Subcutaneous abdominal adipose tissue (tissue), 5 donors: ENCODE data around the gene COMTD1.
"Not testable (repeated sequence)": the region's sequence is repeated elsewhere in the genome, so short reads cannot be mapped to it uniquely, and the experiment has no call there.

Source experiments
- H3K27ac ChIP-seq: one replicate; pipeline ENCODE4 v1.7.0; 2013; ENCODE audit warnings: low read depth, mild to moderate bottlenecking, inconsistent platforms, low read length, moderate library complexity
- H3K27me3 ChIP-seq, 5 donors: one replicate each; pipeline ENCODE4 v1.7.0; 2013; ENCODE audit warnings: low read length in 5 of 5, inconsistent platforms in 1 of 5; ENCODE audit not compliant: control insufficient read depth in 5 of 5, insufficient read depth in 4 of 5
- H3K36me3 ChIP-seq, 5 donors: one replicate each; pipeline ENCODE4 v1.7.0; 2013; ENCODE audit warnings: low read length in 5 of 5; ENCODE audit not compliant: control insufficient read depth in 5 of 5, insufficient read depth in 5 of 5
- H3K4me1 ChIP-seq, 5 donors: one replicate each; pipeline ENCODE4 v1.7.0; 2013; ENCODE audit warnings: low read length in 5 of 5, mild to moderate bottlenecking in 3 of 5, moderate library complexity in 1 of 5; ENCODE audit not compliant: control insufficient read depth in 5 of 5, insufficient read depth in 5 of 5
- H3K4me3 ChIP-seq, 5 donors: one replicate each; pipeline ENCODE4 v1.7.0; 2013; ENCODE audit warnings: low read length in 5 of 5, low read depth in 1 of 5
- H3K9ac ChIP-seq, 5 donors: one replicate each; pipeline ENCODE4 v1.7.0; 2013; ENCODE audit warnings: low read length in 5 of 5, mild to moderate bottlenecking in 4 of 5, moderate library complexity in 3 of 5
- H3K9me3 ChIP-seq, 5 donors: one replicate each; pipeline ENCODE4 v1.7.0; 2013; ENCODE audit warnings: low read length in 5 of 5; ENCODE audit not compliant: control insufficient read depth in 5 of 5
- donor health status: healthy.
- donor health status: healthy.
- donor health status: healthy.
- donor health status: healthy.
- donor health status: healthy.

The COMTD1 gene

DNA sequence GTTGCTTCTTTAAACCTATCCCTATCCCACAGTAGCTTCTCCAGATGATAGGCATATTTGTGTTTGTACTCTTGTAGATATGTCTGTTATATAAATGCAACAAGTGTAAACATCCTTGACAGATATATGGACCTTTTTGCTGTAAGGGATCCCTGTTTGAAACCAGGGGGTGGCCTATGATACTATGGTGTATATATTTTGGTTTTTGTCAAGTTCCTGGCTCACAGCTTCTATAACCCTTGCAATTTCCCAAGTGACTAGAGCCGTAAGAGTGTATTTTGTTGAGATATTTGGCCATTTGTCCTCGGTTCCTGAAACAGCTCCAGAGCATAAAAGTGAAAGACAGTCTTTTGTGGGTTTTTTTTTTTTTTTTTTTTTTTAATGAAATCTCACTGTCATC is 9.7 kb downstream of the COMTD1 start:
- peaks cover 32 to 76% (median 48%) of the 10 kb centered on the region in 5 donors for H3K36me3 ChIP-seq
- H3K4me3 ChIP-seq = no peak overlapping the region
- H3K4me1 ChIP-seq = peaks cover 7 to 50% (median 36%) of the 10 kb centered on the region in 5 donors
- H3K9ac ChIP-seq = peak overlapping the region in 3 of 5 donors; percentile 2 to 21 (median 4)
- H3K27me3 ChIP-seq = no peaks in the 10 kb centered on the region
- H3K9me3 ChIP-seq = no peaks in the 10 kb centered on the region
- H3K27ac ChIP-seq = peak overlapping the region; percentile 84

GRCh38 chr10:75223507-75223906 is 12.2 kb downstream of the COMTD1 start:
- H3K9ac ChIP-seq = peak overlapping the region in 2 of 5 donors; percentile 13
- peaks cover 7 to 45% (median 34%) of the 10 kb centered on the region in 5 donors for H3K4me1 ChIP-seq
- peaks cover 31 to 78% (median 58%) of the 10 kb centered on the region in 5 donors for H3K36me3 ChIP-seq
- H3K4me3 ChIP-seq = no peak overlapping the region
- H3K27ac ChIP-seq = peak overlapping the region; percentile 84
- no peaks in the 10 kb centered on the region for H3K27me3 ChIP-seq
- no peaks in the 10 kb centered on the region for H3K9me3 ChIP-seq

- H3K9ac ChIP-seq, H3K27me3 ChIP-seq, H3K9me3 ChIP-seq, H3K27ac ChIP-seq, H3K4me3 ChIP-seq: not testable (repeated sequence)
- Histone ChIP-seq H3K36me3 (peaks cover 31 to 87% (median 74%) of the 10 kb centered on the region in 5 donors), H3K4me1 (peaks cover 7 to 38% (median 28%) of the 10 kb centered on the region in 5 donors)
Measured at GRCh38 chr10:75221492-75221891, 14.3 kb downstream of the COMTD1 start.

DNA sequence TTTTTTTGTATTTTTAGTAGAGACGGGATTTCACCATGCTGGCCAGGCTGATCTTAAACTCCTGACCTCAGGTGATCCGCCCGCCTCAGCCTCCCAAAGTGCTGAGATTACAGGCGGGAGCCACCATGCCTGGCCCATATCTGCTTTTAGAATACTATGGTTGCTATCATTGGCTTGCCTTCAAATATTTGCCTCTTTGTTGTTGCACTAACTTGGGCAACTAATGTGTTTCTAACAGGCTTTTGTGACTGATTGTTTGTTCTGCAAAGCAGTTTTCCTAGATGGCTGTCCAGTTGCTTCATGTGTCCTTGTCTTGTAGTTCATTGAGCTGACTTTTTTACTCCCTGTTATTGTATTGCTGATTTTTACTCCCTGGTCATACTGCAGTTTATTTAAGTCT is 15.5 kb downstream of the COMTD1 start:
- Histone ChIP-seq H3K9ac (no peak overlapping the region), H3K4me1 (peaks cover 3 to 33% (median 21%) of the 10 kb centered on the region in 5 donors), H3K27me3 (no peaks in the 10 kb centered on the region), H3K9me3 (no peaks in the 10 kb centered on the region), H3K27ac (no peak overlapping the region), H3K36me3 (peaks cover 37 to 86% (median 76%) of the 10 kb centered on the region in 5 donors), H3K4me3 (no peak overlapping the region)

- H3K4me3 ChIP-seq = peak overlapping the region in 2 of 5 donors; percentile 88 to 97
- H3K4me1 ChIP-seq = peaks cover 7 to 40% (median 28%) of the 10 kb centered on the region in 5 donors
- peaks cover 12 to 45% (median 30%) of the 10 kb centered on the region in 5 donors for H3K36me3 ChIP-seq
- H3K9ac ChIP-seq = peak overlapping the region in 3 of 5 donors; percentile 98 to 99 (median 99)
- peak overlapping the region; percentile 99 for H3K27ac ChIP-seq
- no peaks in the 10 kb centered on the region for H3K9me3 ChIP-seq
- no peaks in the 10 kb centered on the region for H3K27me3 ChIP-seq
Measured at GRCh38 chr10:75212343-75212742, 23.4 kb downstream of the COMTD1 start.

DNA sequence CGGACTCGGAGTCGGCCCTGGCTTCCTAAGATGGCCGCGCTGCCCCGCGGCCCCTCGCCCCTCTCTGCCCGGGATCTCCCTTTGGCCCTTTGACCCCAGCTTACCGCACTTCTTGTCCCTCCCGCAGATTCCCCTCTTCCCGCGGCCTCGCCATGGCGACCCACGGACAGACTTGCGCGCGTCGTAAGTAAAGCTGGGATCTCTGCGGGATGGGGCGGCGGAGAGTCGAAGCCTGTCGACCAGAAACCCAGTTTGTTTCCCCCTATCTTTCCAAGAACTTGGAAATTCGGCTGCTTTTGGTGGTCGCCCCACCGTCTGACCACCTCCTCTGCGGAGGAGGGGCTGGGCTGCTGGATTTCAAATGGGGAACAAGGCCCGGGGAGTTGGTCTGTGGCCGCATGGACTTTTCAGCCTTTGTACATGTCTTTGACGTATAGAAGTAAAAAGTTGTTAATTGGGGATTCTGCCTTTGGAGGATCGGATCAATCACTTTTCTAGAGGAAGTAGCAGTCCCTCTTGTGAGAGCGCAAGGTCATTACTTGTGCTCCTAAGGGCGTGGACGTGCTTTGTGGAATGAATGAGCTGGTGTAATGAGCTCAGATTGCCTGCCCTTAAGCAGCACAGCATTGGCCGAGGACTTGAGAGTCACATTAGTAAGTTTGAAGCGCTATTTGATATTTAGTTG is 24.6 kb downstream of the COMTD1 start:
- no peaks in the 10 kb centered on the region for H3K9me3 ChIP-seq
- peak overlapping the region; percentile 99 for H3K27ac ChIP-seq
- peaks cover 7 to 35% (median 21%) of the 10 kb centered on the region in 5 donors for H3K4me1 ChIP-seq
- H3K27me3 ChIP-seq = no peaks in the 10 kb centered on the region
- peak overlapping the region; percentile 88 to 97 (median 94) for H3K4me3 ChIP-seq
- H3K9ac ChIP-seq = peak overlapping the region; percentile 90 to 99 (median 99)
- H3K36me3 ChIP-seq = peaks cover 9 to 33% (median 19%) of the 10 kb centered on the region in 5 donors

DNA sequence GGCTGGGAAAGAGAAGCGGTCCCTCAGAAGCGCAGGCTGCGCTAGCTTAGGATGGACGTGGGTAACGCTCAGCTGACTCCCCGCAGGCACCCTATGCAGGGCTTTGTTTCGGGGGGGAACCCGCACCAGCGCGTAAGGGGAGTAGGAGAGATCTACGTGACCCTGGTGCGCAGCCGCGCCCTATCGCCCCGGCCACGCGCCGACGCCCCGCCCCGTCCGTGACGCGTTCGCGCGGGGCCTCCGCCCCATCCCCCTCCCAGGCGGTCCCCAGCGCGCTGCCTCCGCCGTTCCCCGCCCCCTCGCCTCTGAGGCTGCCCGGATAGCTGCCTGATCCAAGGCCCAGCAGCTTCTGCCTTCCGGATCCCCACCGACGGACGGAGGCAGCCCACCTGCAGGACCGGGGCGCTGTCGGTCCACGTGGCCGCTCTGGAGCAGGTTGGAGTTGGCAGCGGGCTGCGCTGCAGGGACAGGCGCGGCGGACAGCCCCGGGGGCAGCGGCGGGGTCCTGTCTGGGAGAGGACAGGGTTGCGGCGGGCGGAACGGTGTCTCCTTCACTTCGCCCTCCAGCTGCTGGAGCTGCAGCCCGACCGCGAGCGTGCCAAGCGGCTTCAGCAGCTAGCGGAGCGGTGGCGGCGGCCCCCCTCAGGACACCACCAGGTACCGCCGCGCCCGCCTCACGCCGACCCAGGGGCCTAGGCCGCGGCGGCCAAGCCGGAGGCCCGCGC is 25.3 kb downstream of the COMTD1 start, which contains the start of gene VDAC2:
Gene VDAC2 (plus strand): TSS at position 515 of the 725 bp plus-strand sequence. CDS start 363 bp downstream, outside the sequence.
- Histone ChIP-seq H3K9ac (peak within 1 kb of the TSS; percentile 90 to 99 (median 99)), H3K36me3 (peaks cover 6 to 27% (median 19%) of the 10 kb centered on the region in 5 donors), H3K4me3 (peak within 1 kb of the TSS; percentile 88 to 97 (median 94)), H3K27me3 (no peaks in the 10 kb centered on the region), H3K4me1 (peaks cover 7 to 31% (median 21%) of the 10 kb centered on the region in 5 donors), H3K9me3 (no peaks in the 10 kb centered on the region), H3K27ac (peak within 1 kb of the TSS; percentile 99)

GRCh38 chr10:75209921-75210281 is 25.9 kb downstream of the COMTD1 start:
- H3K4me3 ChIP-seq = peak overlapping the region; percentile 88 to 97 (median 94)
- no peaks in the 10 kb centered on the region for H3K27me3 ChIP-seq
- no peaks in the 10 kb centered on the region for H3K9me3 ChIP-seq
- H3K36me3 ChIP-seq = peaks cover 6 to 23% (median 18%) of the 10 kb centered on the region in 5 donors
- peak overlapping the region; percentile 99 for H3K27ac ChIP-seq
- peaks cover 7 to 31% (median 21%) of the 10 kb centered on the region in 5 donors for H3K4me1 ChIP-seq
- H3K9ac ChIP-seq = peak overlapping the region; percentile 89 to 99 (median 99)

DNA sequence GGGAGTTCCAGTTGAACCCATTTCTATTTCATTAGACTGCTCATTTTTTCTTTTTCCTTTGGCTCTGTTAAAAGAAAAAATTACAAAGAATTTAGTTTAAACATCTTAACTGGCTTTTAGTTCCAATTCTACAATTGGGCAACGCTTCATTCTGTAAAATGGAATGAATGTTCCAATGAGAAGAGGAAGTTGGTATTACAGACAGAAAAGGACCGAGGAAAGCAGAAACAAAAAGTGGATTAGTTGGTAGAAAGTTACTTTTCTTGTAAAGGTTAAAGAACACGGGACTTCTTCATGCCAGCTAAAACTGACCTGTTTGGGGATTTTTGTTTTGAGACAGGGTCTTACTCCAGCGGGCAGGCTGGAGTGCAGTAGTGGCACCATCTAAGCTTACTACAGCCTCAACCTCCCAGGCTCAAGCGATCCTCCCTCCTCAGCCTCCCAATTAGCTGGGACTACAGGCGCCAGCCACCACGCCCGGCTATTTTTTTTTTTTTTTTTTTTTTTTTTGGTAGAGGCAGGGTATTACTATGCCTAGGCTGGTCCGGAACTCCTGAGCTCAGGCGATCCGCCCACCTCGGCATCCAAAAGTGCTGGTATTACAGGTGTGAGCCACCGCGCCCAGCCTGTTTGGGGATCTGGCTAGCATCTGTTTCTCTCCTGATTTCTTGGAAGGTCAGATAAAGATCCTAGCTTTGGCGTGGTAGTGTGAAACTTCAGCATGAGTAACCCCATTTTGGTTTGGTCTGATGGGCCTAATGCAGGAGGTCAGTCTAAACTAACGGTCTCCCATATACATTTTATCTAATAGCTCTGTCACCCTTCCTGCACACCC is 26.5 kb downstream of the COMTD1 start:
- no peaks in the 10 kb centered on the region for H3K9me3 ChIP-seq
- peak overlapping the region; percentile 88 to 97 (median 94) for H3K4me3 ChIP-seq
- H3K9ac ChIP-seq = peak overlapping the region; percentile 89 to 99 (median 99)
- H3K36me3 ChIP-seq = peaks cover 6 to 17% (median 13%) of the 10 kb centered on the region in 5 donors
- peak overlapping the region; percentile 99 for H3K27ac ChIP-seq
- peaks cover 7 to 31% (median 21%) of the 10 kb centered on the region in 5 donors for H3K4me1 ChIP-seq
- H3K27me3 ChIP-seq = no peaks in the 10 kb centered on the region
